Measurements from ENCODE around the gene THSD4. TPM values are rescaled to one million over a fixed set of nuclear protein-coding genes. Genes with fewer than 3 reads are reported as not detected.

THSD4 gene
- total RNA-seq, 1 experiment from 2014 or later, result 24.2 TPM

DNA sequence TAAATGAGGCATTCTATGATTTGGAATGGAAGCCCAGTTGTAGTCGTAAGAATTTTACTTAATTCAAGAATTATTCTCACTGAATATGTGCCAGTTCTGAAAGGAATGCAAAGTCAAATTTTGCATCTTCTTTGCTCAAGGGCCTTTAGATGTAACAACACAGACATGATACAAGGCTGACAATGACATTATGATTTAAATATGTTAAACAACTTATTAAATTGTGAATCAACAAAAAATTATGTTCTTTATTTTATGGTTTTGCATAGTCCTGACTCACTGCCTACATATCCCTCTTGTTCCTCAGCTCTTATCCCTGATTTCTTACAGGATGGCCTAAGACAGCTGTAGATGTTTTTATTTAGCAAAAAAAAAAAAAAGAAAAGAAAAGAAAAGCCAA lies 524.2 kb downstream of the THSD4 start:
- TF ChIP-seq, protein P1, sequence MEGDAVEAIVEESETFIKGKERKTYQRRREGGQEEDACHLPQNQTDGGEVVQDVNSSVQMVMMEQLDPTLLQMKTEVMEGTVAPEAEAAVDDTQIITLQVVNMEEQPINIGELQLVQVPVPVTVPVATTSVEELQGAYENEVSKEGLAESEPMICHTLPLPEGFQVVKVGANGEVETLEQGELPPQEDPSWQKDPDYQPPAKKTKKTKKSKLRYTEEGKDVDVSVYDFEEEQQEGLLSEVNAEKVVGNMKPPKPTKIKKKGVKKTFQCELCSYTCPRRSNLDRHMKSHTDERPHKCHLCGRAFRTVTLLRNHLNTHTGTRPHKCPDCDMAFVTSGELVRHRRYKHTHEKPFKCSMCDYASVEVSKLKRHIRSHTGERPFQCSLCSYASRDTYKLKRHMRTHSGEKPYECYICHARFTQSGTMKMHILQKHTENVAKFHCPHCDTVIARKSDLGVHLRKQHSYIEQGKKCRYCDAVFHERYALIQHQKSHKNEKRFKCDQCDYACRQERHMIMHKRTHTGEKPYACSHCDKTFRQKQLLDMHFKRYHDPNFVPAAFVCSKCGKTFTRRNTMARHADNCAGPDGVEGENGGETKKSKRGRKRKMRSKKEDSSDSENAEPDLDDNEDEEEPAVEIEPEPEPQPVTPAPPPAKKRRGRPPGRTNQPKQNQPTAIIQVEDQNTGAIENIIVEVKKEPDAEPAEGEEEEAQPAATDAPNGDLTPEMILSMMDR (IDR thresholded peaks at IDR 0.05; ENCODE audit: unreplicated experiment), result no peak
- intact Hi-C loops (cut with micrococcal nuclease; ENCODE audit: unreplicated experiment), result no loop called here
- Mint-ChIP-seq H3K4me3 (ENCODE audit: low read depth, unreplicated experiment) (no peak overlapping the region), H3K9me3 (ENCODE audit: low read depth, unreplicated experiment) (no peaks in the 10 kb centered on the region), H3K27me3 (ENCODE audit: unreplicated experiment) (no peaks in the 10 kb centered on the region), H3K36me3 (ENCODE audit: insufficient read depth, unreplicated experiment) (no peaks in the 10 kb centered on the region), H3K27ac (ENCODE audit: unreplicated experiment) (no peak overlapping the region), H3K4me1 (ENCODE audit: low read depth, unreplicated experiment) (no peaks in the 10 kb centered on the region)
- CTCF ChIA-PET, result no interaction called here
- BruUV-seq (replicated peaks), result no TSS peak
- DNase-seq, result no peak

DNA sequence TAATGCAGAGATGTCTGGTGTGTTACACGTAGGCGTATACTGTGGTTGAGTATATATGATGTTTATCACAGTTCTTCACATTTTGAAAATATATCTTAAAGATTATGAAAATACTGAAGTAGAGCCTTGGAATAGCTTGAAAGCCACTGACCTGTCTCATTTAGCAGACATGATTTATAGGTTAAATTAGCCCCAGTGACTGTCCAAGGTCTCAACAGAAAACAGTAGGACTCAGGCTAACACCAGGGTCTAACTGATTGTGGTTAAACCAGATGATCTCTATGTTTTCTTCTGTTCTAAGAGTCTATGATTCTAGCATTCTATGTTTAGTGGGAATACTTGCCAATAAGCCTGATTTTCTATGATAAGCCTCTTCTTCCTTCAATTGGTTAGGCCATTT lies 528.6 kb downstream of the THSD4 start:
- BruUV-seq (replicated peaks), result no TSS peak
- Mint-ChIP-seq H3K27me3 (ENCODE audit: unreplicated experiment) (no peaks in the 10 kb centered on the region), H3K36me3 (ENCODE audit: insufficient read depth, unreplicated experiment) (no peaks in the 10 kb centered on the region), H3K9me3 (ENCODE audit: low read depth, unreplicated experiment) (peaks cover 6% of the 10 kb centered on the region), H3K27ac (ENCODE audit: unreplicated experiment) (no peak overlapping the region), H3K4me3 (ENCODE audit: low read depth, unreplicated experiment) (no peak overlapping the region), H3K4me1 (ENCODE audit: low read depth, unreplicated experiment) (no peaks in the 10 kb centered on the region)
- no peak for DNase-seq
- CTCF ChIA-PET, result interaction anchor here (0.7 kb wide), 1 partner anchor 9 kb away, joined by 3 read pairs; no protein-coding TSS in a partner anchor
- TF ChIP-seq, protein P1 (IDR thresholded peaks at IDR 0.05; ENCODE audit: unreplicated experiment), result no peak
- intact Hi-C loops (cut with micrococcal nuclease; ENCODE audit: unreplicated experiment), result no loop called here

DNA sequence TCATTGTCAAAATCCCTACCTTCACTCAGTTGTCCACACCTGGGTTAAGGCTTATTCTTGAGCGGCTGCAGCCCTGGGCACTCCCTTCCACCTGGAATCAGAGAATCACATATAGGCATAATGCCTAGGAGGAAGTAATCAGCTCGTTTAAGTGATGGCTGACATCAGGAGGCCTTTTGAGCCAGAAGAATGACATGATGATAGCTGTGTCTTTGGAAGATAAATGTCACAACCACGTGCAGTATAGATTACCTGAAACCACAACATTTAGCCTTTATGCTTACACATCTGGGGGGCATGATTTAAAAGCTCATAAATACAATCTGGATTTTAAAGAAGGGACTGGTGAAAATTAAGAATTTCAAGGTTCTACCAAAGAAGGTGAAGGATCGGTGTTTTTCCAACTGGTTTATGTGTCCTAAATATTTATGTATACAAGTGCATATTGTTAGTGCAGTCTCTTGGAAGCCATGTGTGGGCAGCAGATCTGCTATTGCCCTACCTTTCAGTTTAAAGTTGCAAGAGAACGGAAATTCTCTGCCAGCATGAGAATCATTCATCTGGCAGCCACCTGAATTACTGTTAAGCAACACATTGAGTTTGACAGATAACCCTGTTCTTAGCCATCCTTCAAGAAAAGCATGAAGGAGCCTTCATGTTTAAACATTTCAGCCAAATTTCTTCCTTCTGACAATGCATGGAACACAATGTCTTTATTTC lies 531.7 kb downstream of the THSD4 start:
- H3K9me3 Mint-ChIP-seq (ENCODE audit: low read depth, unreplicated experiment), result peaks cover 6% of the 10 kb centered on the region
- TF ChIP-seq, protein P1 (IDR thresholded peaks at IDR 0.05; ENCODE audit: unreplicated experiment), result no peak
- no peaks in the 10 kb centered on the region for H3K27me3 Mint-ChIP-seq (ENCODE audit: unreplicated experiment)
- H3K36me3 Mint-ChIP-seq (ENCODE audit: insufficient read depth, unreplicated experiment), result no peaks in the 10 kb centered on the region
- no peak for DNase-seq
- CTCF ChIA-PET, result no interaction called here
- H3K4me1 Mint-ChIP-seq (ENCODE audit: low read depth, unreplicated experiment), result peaks cover 7% of the 10 kb centered on the region
- no TSS peak for BruUV-seq (replicated peaks)
- intact Hi-C loops (cut with micrococcal nuclease; ENCODE audit: unreplicated experiment), result no loop called here
- H3K27ac Mint-ChIP-seq (ENCODE audit: unreplicated experiment), result no peak overlapping the region
- no peak overlapping the region for H3K4me3 Mint-ChIP-seq (ENCODE audit: low read depth, unreplicated experiment)

- H3K27ac Mint-ChIP-seq (ENCODE audit: unreplicated experiment), result no peak overlapping the region
- peaks cover 6% of the 10 kb centered on the region for H3K9me3 Mint-ChIP-seq (ENCODE audit: low read depth, unreplicated experiment)
- no peaks in the 10 kb centered on the region for H3K36me3 Mint-ChIP-seq (ENCODE audit: insufficient read depth, unreplicated experiment)
- TF ChIP-seq, protein P1 (IDR thresholded peaks at IDR 0.05; ENCODE audit: unreplicated experiment), result no peak
- no TSS peak for BruUV-seq (replicated peaks)
- no peak overlapping the region for H3K4me3 Mint-ChIP-seq (ENCODE audit: low read depth, unreplicated experiment)
- CTCF ChIA-PET, result no interaction called here
- intact Hi-C loops (cut with micrococcal nuclease; ENCODE audit: unreplicated experiment), result no loop called here
- H3K27me3 Mint-ChIP-seq (ENCODE audit: unreplicated experiment), result no peaks in the 10 kb centered on the region
- no peak for DNase-seq
- H3K4me1 Mint-ChIP-seq (ENCODE audit: low read depth, unreplicated experiment), result peaks cover 7% of the 10 kb centered on the region
These were observed 532.2 kb downstream of the THSD4 start for GRCh38 chr15:71647487-71647808.
